Activated T-helper 2 cell treated with anti-CD3 and anti-CD28 coated beads, Interferon-gamma antibody, Interleukin-2, Interleukin-4, amounts not matched to agents 10 μg/mL and 5 μg/mL and 100 μg/mL, durations not matched to agents 14 hours and 24 hours and 36 hours (primary cell): ENCODE data around the gene IQGAP1. TPM values are rescaled to one million over a fixed set of nuclear protein-coding genes. Genes with fewer than 3 reads are reported as not detected.
"Not testable (repeated sequence)": the region's sequence is repeated elsewhere in the genome, so short reads cannot be mapped to it uniquely, and the experiment has no call there.

Source experiments
- DNase-seq: peaks from one replicate; pipeline ENCODE4 v3.0.0; 2021; ENCODE audit warnings: low spot score
- H3K27ac Mint-ChIP-seq: one replicate; pipeline ENCODE4 v1.8.0; 2021; ENCODE audit warnings: mixed read lengths
- H3K27me3 Mint-ChIP-seq: one replicate; pipeline ENCODE4 v1.8.0; 2021; ENCODE audit warnings: low read depth, mixed read lengths
- H3K36me3 Mint-ChIP-seq: one replicate; pipeline ENCODE4 v1.8.0; 2021; ENCODE audit warnings: low read depth, mixed read lengths
- H3K4me1 Mint-ChIP-seq: one replicate; pipeline ENCODE4 v1.8.0; 2021; ENCODE audit warnings: low read depth, mixed read lengths
- H3K4me3 Mint-ChIP-seq: one replicate; pipeline ENCODE4 v1.8.0; 2021; ENCODE audit warnings: low read depth, mild to moderate bottlenecking, moderate library complexity, mixed read lengths
- H3K9me3 Mint-ChIP-seq: one replicate; pipeline ENCODE4 v1.8.0; 2021; ENCODE audit warnings: mixed read lengths
- intact Hi-C: fragments of 100-400 bp; cut with micrococcal nuclease; formaldehyde crosslinking; loops from one replicate; pipeline ENCODE4 v1.15.1; 2023
- total RNA-seq: library from RNA; stranded (reverse); gene quantifications from 2 replicates; pipeline ENCODE4 v1.2.3, GENCODE V29; 2022

Gene IQGAP1
- total RNA-seq = 186 and 196 TPM in 2 replicates

DNA sequence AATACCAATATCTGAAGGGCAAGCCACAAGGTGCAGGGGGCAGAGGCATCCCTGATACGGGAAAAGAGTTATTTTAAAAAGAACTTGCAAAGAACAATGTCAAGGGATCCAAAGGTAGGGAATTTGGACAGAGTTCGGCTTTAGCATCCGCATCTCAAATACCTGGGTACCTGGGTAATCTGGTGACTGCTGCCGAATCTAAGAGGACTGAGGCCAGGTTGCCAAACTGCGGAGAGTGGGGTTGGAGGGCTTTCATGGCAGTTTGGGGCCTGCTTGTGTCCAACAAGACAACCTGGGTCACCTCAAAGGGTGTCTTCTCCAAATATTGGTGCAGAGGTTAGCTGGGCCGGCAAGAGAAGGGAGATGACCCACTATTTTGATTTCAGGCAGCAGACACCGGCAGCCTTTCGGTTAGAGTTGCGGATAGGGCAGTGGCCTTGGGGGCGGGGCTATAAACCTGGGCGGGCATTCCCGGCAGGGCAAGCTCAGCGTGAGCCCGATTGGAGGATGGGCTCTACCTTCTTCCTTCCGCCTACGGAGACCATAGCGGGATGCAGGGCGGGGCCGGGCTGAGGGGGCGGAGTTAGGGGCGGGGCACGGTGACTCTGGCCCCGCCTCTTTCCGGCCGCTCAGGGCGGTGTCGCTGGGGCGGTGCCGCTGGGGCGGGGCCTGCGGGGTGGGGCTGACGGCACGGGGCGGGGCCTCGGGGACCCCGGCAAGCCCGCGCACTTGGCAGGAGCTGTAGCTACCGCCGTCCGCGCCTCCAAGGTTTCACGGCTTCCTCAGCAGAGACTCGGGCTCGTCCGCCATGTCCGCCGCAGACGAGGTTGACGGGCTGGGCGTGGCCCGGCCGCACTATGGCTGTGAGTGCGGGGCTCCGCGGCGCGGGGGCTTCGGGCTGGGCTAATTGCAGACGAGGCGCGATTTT lies at the start of gene IQGAP1:
Gene IQGAP1 (plus strand): TSS at position 709 of the 928 bp plus-strand sequence. CDS start 100 bp downstream, at position 809.
- Mint-ChIP-seq H3K4me3 (peak within 1 kb of the TSS; percentile 93), H3K9me3 (no peaks in the 10 kb centered on the region), H3K36me3 (peaks cover 36% of the 10 kb centered on the region), H3K4me1 (peaks cover 33% of the 10 kb centered on the region), H3K27me3 (no peaks in the 10 kb centered on the region), H3K27ac (peak within 1 kb of the TSS; percentile 95)
- peak; percentile 96 for DNase-seq
- intact Hi-C loops = loop anchor here (1.0 to 2.0 kb wide), 3 partner anchors 10 to 35 kb away; partner anchors contain the start of gene ZNF774

DNA sequence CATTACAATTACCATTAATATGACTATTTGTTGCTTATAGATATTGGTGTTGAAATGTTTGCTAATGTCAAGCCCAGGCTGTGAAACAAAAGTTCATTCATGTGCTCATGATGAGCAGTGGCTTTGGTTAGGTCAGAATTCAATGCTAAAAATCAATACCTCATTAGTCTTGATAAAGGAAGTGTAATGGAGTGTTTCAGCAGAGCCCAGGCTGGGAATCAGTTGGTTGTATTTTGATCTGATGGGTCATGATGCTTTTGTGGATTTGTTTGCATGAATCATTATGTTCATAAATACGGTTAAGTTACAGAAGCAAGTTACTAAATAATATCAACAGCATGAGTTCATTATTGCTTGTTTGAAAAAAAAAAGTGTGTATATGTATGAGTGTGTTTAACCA lies 49.5 kb upstream of the IQGAP1 start:
- intact Hi-C loops = no loop called here
- DNase-seq = no peak
- Mint-ChIP-seq H3K4me1 (peaks cover 16% of the 10 kb centered on the region), H3K4me3 (no peak overlapping the region), H3K9me3 (no peaks in the 10 kb centered on the region), H3K27ac (no peak overlapping the region), H3K36me3 (no peaks in the 10 kb centered on the region), H3K27me3 (no peaks in the 10 kb centered on the region)

DNA sequence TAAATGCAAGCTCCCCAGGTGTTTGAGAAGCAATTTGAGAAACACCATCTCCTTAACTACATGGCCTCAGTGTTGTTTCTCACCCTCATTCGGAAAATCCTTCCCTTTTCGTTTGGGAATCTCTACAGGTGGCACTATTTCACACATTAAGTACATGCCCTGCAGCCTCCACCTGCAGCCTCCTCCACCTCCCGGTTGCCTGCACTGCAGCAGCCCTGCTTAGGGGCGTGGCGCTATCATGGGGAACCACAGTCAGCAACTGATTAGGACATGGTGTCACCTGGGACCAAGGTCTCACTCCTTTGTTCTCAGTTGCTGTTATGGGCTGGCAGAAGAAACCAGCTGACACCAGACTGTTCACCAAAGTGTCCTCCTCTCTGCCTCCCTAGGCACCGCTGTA lies 47.7 kb upstream of the IQGAP1 start:
- no peak overlapping the region for H3K4me3 Mint-ChIP-seq
- intact Hi-C loops = no loop called here
- no peaks in the 10 kb centered on the region for H3K36me3 Mint-ChIP-seq
- no peak for DNase-seq
- peaks cover 16% of the 10 kb centered on the region for H3K4me1 Mint-ChIP-seq
- H3K27ac Mint-ChIP-seq = no peak overlapping the region
- H3K27me3 Mint-ChIP-seq = no peaks in the 10 kb centered on the region
- H3K9me3 Mint-ChIP-seq = no peaks in the 10 kb centered on the region

GRCh38 chr15:90343302-90343790 lies 44.7 kb upstream of the IQGAP1 start:
- H3K4me3 Mint-ChIP-seq = no peak overlapping the region
- H3K4me1 Mint-ChIP-seq = peaks cover 10% of the 10 kb centered on the region
- no peak overlapping the region for H3K27ac Mint-ChIP-seq
- no peaks in the 10 kb centered on the region for H3K27me3 Mint-ChIP-seq
- H3K36me3 Mint-ChIP-seq = no peaks in the 10 kb centered on the region
- intact Hi-C loops = no loop called here
- H3K9me3 Mint-ChIP-seq = no peaks in the 10 kb centered on the region
- no peak for DNase-seq

DNA sequence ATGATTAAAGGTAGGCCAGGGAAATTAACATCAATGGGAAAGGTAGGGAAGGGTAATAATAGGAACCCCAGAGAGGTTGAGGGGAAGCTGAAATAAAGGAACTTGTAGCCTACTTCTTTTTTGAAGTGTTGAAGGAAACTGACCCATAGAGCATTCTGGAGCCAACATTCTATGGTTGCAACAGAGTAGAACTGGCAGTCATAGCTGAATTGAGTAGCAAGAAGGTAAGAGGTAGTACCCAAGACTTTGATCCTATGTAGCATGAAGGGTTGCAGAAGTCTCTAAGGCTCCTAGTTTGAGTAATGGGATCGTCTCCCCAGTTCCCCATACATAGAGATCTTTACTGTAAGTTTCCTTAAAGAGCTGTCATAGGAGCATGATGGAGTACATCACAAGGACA lies 43.4 kb upstream of the IQGAP1 start:
- intact Hi-C loops = no loop called here
- Mint-ChIP-seq H3K27ac (no peak overlapping the region), H3K4me3 (no peak overlapping the region), H3K9me3 (no peaks in the 10 kb centered on the region), H3K27me3 (no peaks in the 10 kb centered on the region), H3K4me1 (peaks cover 10% of the 10 kb centered on the region), H3K36me3 (no peaks in the 10 kb centered on the region)
- no peak for DNase-seq

- intact Hi-C loops = no loop called here
- Mint-ChIP-seq H3K4me3 (no peak overlapping the region), H3K36me3 (no peaks in the 10 kb centered on the region), H3K9me3 (no peaks in the 10 kb centered on the region), H3K4me1 (peaks cover 15% of the 10 kb centered on the region), H3K27ac (no peak overlapping the region), H3K27me3 (peaks cover 7% of the 10 kb centered on the region)
- no peak for DNase-seq
Measured at GRCh38 chr15:90345857-90346256, 42.2 kb upstream of the IQGAP1 start.

- H3K27me3 Mint-ChIP-seq, H3K36me3 Mint-ChIP-seq, intact Hi-C loops, H3K9me3 Mint-ChIP-seq, DNase-seq, H3K4me3 Mint-ChIP-seq, H3K27ac Mint-ChIP-seq: not testable (repeated sequence)
- peaks cover 17% of the 10 kb centered on the region for H3K4me1 Mint-ChIP-seq
Measured at GRCh38 chr15:90347431-90348065, 40.5 kb upstream of the IQGAP1 start.

DNA sequence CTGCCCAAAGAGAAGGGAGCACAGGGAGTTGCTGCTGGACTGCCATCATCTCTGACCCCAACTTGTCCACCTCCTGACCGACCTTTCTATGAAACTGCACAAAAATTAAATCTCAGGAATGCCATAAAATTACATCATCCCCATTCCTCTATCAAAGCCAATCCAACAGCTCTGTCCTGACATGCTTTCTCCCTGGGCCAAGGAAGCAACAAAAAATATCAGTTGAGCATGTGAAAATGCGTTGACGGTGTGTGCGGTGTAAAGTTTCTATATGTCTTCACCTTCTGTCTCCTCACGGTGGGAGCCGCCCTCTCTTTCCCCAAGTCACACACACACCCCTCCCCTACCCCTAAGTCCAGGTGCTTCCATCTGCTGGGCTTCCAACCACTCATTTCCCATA lies 39.6 kb upstream of the IQGAP1 start:
- intact Hi-C loops = no loop called here
- DNase-seq = no peak
- peaks cover 14% of the 10 kb centered on the region for H3K4me1 Mint-ChIP-seq
- H3K36me3 Mint-ChIP-seq = no peaks in the 10 kb centered on the region
- no peak overlapping the region for H3K4me3 Mint-ChIP-seq
- no peak overlapping the region for H3K27ac Mint-ChIP-seq
- H3K9me3 Mint-ChIP-seq = no peaks in the 10 kb centered on the region
- peaks cover 7% of the 10 kb centered on the region for H3K27me3 Mint-ChIP-seq

DNA sequence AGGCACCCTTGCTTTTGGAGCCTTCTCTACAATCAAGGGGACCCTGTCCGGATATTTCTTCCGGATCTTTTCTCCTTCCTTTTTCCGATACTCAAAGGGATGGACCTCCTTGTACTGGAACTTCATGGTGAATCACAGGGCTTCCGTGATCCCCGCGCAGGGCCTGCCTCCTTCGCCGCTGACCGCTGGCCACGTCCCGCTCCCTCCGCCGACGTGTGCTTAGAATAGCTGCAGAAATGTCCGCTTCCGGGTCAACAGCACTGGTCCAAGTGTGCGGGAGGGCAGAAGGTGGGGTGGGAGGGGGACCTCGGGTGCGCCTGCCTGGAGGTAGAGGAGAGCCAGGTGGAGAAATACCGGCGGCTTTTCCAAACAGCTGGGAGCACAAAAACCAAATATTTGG lies 39.0 kb upstream of the IQGAP1 start:
- Mint-ChIP-seq H3K27me3 (peaks cover 7% of the 10 kb centered on the region), H3K27ac (no peak overlapping the region), H3K4me1 (peaks cover 13% of the 10 kb centered on the region), H3K4me3 (no peak overlapping the region), H3K9me3 (no peaks in the 10 kb centered on the region), H3K36me3 (no peaks in the 10 kb centered on the region)
- DNase-seq = no peak
- intact Hi-C loops = no loop called here

GRCh38 chr15:90349821-90350220 lies 38.2 kb upstream of the IQGAP1 start:
- H3K36me3 Mint-ChIP-seq = no peaks in the 10 kb centered on the region
- peaks cover 13% of the 10 kb centered on the region for H3K4me1 Mint-ChIP-seq
- H3K4me3 Mint-ChIP-seq = no peak overlapping the region
- H3K9me3 Mint-ChIP-seq = no peaks in the 10 kb centered on the region
- intact Hi-C loops = no loop called here
- peaks cover 7% of the 10 kb centered on the region for H3K27me3 Mint-ChIP-seq
- DNase-seq = no peak
- no peak overlapping the region for H3K27ac Mint-ChIP-seq

DNA sequence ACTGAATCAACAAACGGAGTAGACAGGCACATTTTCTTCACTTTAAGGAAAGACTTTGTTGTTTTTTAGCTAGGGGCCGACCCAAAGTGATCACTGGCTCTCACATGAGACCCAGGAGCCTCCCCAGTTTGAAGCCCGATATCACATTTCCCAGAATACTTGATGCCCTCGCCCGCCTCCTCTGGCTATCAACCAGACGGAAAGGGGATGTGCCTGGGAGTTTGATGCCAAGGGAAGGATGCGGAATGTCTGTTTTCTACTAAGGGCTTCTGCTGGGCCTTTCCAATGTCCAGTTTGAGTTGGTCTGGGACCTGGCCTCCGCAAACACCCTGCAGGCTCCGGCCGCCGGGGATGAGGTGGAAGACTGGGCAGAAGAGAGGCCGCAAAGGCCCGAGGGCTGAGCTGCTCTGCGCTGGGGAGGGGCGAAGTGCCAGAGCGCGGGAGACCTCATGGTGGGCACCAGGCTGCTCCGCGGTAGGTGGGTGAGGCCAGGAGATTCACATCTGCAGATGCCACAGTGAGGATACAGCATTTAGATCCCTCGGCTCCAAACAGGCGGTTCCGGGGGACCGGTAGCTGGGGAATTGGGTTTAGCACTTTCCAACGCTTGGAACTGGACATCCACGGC lies 36.4 kb upstream of the IQGAP1 start:
- H3K27ac Mint-ChIP-seq = no peak overlapping the region
- no peaks in the 10 kb centered on the region for H3K9me3 Mint-ChIP-seq
- H3K4me1 Mint-ChIP-seq = peaks cover 11% of the 10 kb centered on the region
- intact Hi-C loops = loop anchor here (1.0 kb wide), 2 partner anchors 11 to 36 kb away; no protein-coding TSS in a partner anchor
- peaks cover 7% of the 10 kb centered on the region for H3K27me3 Mint-ChIP-seq
- H3K36me3 Mint-ChIP-seq = no peaks in the 10 kb centered on the region
- peak overlapping the region; percentile 86 for H3K4me3 Mint-ChIP-seq
- no peak for DNase-seq

- intact Hi-C loops = loop anchor here (1.0 kb wide), 2 partner anchors 10 to 35 kb away; no protein-coding TSS in a partner anchor
Measured at GRCh38 chr15:90352107-90352893, 35.7 kb upstream of the IQGAP1 start, which contains the start of gene ZNF774. ZNF774 (plus strand) TSS chr15:90352284; CDS start chr15:90354661, 2,377 bp downstream.

More at GRCh38 chr15:90352107-90352893, 35.7 kb upstream of the IQGAP1 start, which contains the start of gene ZNF774:
- H3K27me3 Mint-ChIP-seq = peaks cover 7% of the 10 kb centered on the region
- peaks cover 11% of the 10 kb centered on the region for H3K4me1 Mint-ChIP-seq
- H3K27ac Mint-ChIP-seq = peak within 1 kb of the TSS; percentile 85
- peak within 1 kb of the TSS; percentile 86 for H3K4me3 Mint-ChIP-seq
- no peaks in the 10 kb centered on the region for H3K36me3 Mint-ChIP-seq
- H3K9me3 Mint-ChIP-seq = no peaks in the 10 kb centered on the region
- DNase-seq = peak; percentile 87
